Breast epithelium (tissue), 3 donors: ENCODE measurements around the gene CCL5.

Source experiments
- POLR2A ChIP-seq: fragments of 450-650 bp; IDR thresholded peaks from one replicate; pipeline ENCODE4 v1.6.1; 2016; ENCODE audit warnings: antibody characterized with exemption, mild to moderate bottlenecking, moderate library complexity
- POLR2AphosphoS5 ChIP-seq, 3 donors: sonication (generic); formaldehyde crosslinking; IDR thresholded peaks; one replicate each; pipeline ENCODE4 v1.6.1; 2017; ENCODE audit warnings: antibody characterized with exemption in 3 of 3
- TF ChIP-seq, protein P1 (sequence below), 3 donors: fragments of 450-650 bp; IDR thresholded peaks; one replicate each; pipeline ENCODE4 v1.5.1; 2016 to 2017; ENCODE audit warnings: antibody characterized with exemption in 3 of 3, mild to moderate bottlenecking in 3 of 3, moderate library complexity in 3 of 3

DNA sequence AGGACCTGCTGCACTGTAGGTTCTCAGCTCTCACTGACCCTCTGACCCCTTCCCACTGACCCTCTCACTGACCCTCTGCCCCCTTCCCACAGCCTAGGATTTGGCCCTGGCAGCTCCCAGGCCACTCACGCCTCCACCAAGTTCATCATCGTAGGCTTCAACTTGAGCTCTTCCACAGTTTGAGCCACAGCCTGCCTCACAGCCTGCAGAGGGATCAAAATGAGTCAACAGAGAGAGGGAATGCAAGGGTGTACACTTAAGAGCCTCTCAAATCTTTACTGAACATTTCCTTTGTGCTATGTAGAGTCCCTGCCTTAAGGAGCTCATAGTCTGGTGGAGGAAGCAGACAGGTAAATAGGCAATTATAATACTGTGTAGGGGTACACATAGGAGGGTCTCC is 23.6 kb downstream of the CCL5 start:
- TF ChIP-seq, protein P1, sequence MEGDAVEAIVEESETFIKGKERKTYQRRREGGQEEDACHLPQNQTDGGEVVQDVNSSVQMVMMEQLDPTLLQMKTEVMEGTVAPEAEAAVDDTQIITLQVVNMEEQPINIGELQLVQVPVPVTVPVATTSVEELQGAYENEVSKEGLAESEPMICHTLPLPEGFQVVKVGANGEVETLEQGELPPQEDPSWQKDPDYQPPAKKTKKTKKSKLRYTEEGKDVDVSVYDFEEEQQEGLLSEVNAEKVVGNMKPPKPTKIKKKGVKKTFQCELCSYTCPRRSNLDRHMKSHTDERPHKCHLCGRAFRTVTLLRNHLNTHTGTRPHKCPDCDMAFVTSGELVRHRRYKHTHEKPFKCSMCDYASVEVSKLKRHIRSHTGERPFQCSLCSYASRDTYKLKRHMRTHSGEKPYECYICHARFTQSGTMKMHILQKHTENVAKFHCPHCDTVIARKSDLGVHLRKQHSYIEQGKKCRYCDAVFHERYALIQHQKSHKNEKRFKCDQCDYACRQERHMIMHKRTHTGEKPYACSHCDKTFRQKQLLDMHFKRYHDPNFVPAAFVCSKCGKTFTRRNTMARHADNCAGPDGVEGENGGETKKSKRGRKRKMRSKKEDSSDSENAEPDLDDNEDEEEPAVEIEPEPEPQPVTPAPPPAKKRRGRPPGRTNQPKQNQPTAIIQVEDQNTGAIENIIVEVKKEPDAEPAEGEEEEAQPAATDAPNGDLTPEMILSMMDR (IDR thresholded peaks at IDR 0.05), result no peak
- TF ChIP-seq POLR2A (no peak), POLR2AphosphoS5 (IDR thresholded peaks at IDR 0.05) (no peak)
